NCI-H524 (cell line): Measurements from ENCODE around the gene CCDC61.
A peak's percentile ranks its signal among the peaks of the same experiment; 100 is the strongest.

ENCODE experiments used
- DNase-seq, 2 experiments: peaks; one replicate each; lab custom pipeline; 2025; lab: John Stamatoyannopoulos, UW

Gene CCDC61

DNA sequence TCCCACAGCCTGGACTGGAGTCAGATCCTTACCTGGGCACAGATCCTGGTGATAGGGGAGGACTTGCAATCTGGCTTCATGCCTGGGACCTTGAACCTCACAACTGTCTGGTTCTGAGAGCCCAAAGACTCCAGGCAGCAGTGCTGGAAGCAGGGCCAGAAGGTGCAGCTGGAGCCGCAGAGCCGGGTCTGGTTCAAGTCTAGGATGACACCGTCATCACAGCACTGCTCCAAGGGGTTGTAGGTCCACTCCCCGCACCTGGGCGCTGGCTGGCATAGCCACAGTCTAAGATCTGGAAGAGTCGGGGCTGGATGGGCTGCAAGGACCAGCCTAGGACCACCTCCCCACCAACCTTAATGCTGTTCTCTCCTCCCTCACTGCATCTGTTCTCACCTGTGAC is 44.9 kb downstream of the CCDC61 start:
- DNase-seq, result no peak

DNA sequence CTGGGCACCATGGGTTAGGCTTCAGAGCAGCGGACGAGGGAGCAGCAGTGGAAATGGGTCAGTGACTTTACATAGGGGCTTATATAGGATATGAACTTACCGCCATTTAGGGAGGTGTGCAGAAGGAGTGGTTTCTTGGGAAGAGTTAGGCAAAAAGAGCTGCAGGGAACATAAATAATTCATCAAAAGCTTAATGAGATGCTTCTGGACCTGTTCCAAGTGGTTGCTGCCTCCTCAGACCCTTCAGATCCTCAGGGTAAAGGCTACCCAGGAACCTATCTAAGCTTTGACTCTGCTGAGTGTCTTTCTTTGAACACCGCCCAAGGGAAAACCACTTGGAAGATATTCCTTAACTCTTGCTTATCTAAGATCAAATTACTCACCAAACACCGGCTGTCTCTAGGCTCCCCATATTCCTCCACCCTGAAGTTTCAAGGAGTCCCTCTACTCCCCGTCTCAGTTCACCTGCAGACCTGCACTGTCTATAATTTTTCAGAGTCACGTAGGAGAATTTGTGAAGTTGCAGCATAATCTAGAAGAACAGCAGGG is 45.8 kb downstream of the CCDC61 start, which contains the start of gene IGFL4:
Gene IGFL4 (minus strand): TSS at position 51 of the 549 bp plus-strand sequence. CDS start 40 bp downstream, at position 11.
- peak in 1 of 2 experiments; percentile 30 for DNase-seq

DNA sequence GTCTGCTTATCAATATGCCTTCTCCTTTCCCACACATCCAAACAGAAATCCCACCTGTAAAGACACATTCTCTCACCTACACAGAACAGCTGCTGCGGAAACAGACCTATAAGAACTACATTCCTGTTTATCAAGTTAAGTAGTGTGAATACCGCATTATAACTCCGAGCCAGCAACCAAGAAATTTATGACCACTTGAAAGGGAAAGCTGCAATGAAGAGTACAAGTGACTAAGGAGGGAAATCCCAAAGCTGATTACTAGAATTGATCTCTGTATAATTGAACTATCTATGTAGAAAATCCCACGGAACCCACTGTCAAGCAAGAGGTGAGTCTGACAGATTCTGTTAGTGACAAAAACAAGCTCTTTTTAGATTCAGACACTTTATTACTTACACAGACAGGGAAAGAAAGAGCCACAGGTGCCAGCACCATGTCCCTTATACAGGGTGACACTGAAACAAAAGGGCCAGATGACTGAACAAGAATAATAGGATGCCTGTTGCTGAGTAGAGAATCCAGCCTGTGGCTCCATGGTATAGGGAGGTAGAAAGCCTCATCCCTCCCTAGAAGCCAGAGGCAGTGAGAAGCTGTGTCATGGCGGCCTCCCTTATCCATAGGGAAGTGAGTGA is 47.1 kb downstream of the CCDC61 start:
- DNase-seq, result no peak

DNA sequence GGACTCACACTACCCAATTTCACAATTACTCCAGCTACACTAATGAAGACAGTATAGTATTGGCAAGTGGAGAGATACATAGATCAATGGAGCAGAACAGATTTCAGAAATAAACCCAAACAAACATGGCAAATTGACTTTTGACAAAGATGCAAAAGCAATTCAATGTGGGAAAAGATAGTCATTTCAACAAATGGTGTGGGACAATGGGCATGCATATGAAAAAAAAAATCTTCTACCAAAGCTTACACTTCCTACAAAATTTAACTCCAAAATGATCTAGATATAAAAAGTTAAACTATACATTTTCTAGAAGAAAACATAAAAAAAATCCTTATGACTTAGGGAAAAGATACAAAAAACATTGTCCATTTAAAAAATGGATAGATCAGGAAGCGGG is 48.3 kb downstream of the CCDC61 start:
- DNase-seq, result no peak

DNA sequence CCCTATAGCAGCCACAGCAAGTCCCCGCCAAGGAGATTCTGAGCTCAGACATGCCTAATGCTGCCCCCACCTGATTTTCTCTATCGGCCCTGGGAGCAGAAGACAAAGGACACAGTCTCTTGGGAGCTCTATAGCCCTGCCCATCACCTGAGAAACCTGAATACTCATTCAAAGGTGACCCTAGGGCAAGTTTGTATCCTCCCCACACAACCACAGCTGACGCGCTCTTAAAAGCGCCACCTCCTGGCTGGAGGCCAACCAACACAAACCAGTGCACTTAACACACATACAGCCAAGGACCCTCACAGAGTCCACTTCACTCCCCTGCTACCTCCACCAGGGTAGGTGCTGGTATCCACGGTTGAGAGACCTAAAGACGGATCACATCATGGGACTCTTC is 54.3 kb downstream of the CCDC61 start:
- DNase-seq, result peak in 1 of 2 experiments; percentile 1

DNA sequence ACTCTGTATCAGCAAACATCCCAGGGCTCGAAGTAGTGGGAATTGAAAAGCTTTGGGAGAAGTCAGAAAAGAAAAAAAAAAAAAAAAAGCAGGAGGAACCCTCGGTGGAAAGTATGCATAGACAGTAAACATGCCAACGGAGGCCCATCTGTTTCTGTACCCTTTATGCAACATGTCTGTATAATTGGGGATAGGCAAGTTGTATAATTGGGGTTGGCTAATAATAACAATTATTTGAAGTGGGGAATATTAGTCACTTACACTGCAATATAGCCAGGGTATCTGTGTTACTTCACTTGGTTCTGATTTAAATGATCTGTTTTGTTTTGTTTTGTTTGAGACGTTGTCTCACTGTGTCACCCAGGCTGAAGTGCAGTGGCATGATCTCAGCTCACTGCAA is 57.6 kb downstream of the CCDC61 start:
- no peak for DNase-seq

DNA sequence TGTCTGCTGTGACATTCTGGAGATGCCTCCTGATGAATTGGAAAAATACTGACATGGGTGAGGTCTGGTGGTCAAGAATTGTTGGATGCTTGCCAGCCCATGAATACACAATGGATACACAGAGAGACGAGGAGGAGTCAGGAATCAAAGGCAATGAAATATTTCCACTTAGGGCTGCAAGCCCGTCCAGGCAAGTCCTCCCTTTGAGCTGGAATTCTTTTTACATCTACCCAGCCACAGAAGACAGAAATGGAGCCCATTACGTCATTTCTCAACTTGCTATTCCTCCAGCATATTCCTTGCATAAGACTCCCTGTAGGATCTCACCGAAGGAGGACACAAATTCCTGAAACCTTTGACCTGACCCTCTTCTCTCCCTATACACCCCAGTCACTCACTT is 61.3 kb downstream of the CCDC61 start:
- DNase-seq, result no peak

DNA sequence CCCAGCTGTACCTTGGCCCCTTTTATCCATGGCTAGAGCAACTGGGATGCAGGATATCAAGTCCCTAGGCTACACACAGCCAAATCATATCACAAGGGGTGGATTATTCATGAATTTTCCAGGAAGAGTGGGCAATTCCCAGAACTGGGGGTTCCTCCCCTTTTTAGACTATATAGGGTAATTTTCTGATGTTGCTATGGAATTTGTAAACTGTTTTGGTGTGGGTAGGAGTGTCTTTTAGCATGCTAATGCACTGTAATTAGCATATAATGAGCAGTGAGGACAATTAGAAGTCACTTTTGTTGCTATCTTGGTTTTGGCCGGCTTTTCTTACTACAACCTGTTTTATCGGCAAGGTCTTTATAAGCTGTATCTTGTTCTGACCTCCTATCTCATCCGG is 63.5 kb downstream of the CCDC61 start:
- no peak for DNase-seq

DNA sequence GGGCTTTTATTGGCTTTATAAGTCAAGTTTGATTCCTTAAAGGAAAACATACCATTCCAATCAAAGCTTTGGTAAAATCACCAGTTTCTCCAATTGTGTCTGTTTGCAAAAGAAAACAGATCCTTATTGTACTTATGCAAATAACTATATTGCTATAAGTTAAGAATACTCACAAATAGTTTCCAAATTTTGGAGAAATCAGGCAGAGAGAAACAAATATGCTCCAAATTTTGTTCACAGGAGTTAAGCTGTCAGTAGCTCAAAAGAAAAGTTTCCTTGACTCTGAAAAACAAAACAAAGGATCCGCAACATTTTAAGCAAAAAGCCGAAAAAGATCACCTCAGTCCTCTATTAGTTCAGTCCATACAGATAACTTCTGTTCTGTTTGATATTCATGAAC is 64.7 kb downstream of the CCDC61 start:
- no peak for DNase-seq

DNA sequence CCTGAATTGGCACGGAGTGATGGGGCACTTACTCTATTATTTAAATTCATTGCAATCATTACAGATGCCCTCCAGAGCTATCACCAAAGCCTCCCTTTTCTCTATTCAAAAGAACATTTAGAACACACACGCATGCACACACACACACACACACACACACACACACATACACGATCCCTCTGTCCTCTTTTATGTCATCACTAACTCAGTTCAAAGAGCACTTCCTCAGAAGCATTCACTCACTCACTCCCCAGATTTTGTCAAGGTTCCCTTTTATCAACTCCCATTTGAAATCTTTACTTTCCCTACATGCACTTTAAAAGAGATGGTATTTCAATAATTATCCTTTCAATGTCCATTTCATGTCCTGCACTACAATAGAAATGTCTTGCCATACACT is 67.9 kb downstream of the CCDC61 start:
- DNase-seq, result no peak

DNA sequence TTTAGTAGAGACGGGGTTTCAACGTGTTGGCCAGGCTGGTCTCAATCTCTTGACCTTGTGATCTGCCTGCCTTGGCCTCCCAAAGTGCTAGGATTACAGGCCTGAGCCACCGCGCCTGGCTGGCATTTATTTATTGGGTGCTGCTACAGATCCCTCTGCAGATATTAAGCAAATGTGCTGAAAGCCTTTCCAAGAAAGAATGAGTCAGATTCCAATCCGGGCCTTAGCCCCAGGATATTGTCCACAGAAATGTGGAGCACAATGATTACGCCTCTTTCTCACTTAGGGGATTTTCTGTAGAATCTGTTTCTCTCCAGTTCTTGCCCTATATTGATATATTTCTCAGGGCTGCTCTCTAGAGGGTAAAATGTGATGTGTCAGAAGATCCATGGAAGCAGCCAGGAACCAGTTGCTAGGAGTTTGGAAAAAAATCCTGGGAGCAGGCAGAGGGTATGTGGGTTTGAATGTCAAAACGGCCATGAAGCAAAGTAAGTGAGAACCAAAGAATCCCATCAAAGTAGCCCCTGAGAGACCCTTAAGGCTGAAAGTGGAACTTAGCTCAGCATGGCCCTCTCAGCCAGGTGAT is 70.3 kb downstream of the CCDC61 start:
- DNase-seq, result no peak

DNA sequence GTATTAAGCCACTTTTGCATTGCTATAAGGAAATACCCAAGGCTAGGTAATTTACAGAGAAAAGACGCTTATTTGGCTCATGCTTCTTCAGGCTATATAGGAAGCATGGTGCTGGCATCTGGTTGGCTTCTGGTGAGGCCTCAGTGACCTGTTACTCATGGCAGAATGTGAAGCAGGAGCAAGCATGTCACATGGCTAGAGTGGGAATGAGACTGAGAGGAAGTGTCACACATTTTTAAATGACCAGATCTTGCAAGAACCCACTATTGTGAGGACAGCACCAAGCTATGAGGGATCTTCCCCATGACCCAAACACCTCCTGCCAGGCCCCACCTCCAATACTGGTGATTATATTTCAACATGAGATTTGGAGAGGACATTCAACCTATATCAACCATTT is 71.2 kb downstream of the CCDC61 start:
- no peak for DNase-seq

DNA sequence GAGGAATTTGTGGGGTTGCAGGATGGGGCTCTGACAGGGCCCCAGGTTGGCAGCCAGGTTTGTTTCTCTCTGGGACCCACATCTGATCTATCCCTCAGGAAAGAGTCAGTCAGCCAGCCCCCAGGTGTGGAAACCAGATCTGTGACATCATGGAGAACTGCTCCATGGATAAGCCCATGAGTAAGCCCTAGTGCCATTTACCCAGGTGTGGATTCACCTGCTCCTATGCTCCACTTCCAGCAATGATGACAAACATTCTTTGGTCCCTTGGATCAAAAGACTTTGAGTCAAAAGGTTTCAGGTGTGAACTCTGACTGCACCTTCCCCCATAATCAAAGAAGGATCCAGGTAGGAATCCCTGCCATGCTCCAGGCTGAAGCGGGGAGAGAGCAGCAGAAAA is 72.4 kb downstream of the CCDC61 start:
- DNase-seq, result no peak
